DOHH2 (cell line): Measurements from ENCODE around the gene SH3GL3.

Experiments
- EZH2phosphoT487 ChIP-seq: fragments of 200-600 bp; sonication (generic); IDR thresholded peaks from 2 replicates; pipeline ENCODE4 v1.6.1; 2017; ENCODE audit warnings: borderline replicate concordance, mild to moderate bottlenecking, antibody characterized with exemption, low read length, moderate library complexity, mixed read lengths
- TF ChIP-seq, protein P1 (sequence below): fragments of 200-600 bp; sonication (generic); IDR thresholded peaks from one replicate; pipeline ENCODE4 v1.5.1; 2014; ENCODE audit warnings: antibody characterized with exemption, mild to moderate bottlenecking, low read depth, low read length; ENCODE audit not compliant: poor library complexity, severe bottlenecking

- TF ChIP-seq, protein P1, sequence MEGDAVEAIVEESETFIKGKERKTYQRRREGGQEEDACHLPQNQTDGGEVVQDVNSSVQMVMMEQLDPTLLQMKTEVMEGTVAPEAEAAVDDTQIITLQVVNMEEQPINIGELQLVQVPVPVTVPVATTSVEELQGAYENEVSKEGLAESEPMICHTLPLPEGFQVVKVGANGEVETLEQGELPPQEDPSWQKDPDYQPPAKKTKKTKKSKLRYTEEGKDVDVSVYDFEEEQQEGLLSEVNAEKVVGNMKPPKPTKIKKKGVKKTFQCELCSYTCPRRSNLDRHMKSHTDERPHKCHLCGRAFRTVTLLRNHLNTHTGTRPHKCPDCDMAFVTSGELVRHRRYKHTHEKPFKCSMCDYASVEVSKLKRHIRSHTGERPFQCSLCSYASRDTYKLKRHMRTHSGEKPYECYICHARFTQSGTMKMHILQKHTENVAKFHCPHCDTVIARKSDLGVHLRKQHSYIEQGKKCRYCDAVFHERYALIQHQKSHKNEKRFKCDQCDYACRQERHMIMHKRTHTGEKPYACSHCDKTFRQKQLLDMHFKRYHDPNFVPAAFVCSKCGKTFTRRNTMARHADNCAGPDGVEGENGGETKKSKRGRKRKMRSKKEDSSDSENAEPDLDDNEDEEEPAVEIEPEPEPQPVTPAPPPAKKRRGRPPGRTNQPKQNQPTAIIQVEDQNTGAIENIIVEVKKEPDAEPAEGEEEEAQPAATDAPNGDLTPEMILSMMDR, result no peak
- no peak for TF ChIP-seq EZH2phosphoT487
These were observed 98.8 kb downstream of the SH3GL3 start for GRCh38 chr15:83545804-83546511.
